ENCODE data around the gene SLC35B1. TPM values are rescaled to one million over a fixed set of nuclear protein-coding genes. Genes with fewer than 3 reads are reported as not detected.

Gene SLC35B1
- total and polyA plus RNA-seq, 2 of the 4 experiments (the other 2 are of a cell fraction): 66.4 to 86.2 TPM

DNA sequence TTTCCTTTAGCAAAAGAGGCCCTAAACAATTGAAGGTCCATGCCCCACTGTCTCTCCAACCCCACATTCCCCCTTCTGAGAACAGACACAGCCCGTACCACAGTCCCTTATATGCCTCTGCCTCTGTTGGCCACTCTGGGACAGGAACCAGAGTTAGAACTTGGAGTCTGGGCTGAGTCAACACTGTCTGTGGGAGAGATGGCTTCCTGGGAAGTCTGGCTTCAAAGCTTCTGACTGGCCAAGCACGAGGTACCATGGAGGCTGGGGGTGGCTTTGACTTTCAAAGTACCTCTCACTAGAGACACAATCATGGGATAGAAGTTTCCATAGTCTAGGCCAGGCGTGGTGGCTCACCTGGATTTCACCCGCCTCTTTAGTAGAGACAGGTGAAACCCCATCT lies 15.0 kb downstream of the SLC35B1 start:
- DNase-seq: no peak

More for the DNA sequence above, 15.0 kb downstream of the SLC35B1 start:
- Histone ChIP-seq H4K5ac (ENCODE audit: low read depth, low read length) (no peak overlapping the region), H2AFZ (replicated peaks; ENCODE audit: low read length, poor library complexity) (no peak overlapping the region), H3K4me1 (ENCODE audit: control insufficient read depth, insufficient read depth, low read length) (peaks cover 2% of the 10 kb centered on the region; the same call in 1 of the 2 replicates), H3K14ac (replicated peaks; ENCODE audit: low read depth, low read length) (no peak overlapping the region), H3K36me3 (ENCODE audit: control insufficient read depth, insufficient read depth, low read length) (no peaks in the 10 kb centered on the region), H2BK15ac (ENCODE audit: low read depth, low read length) (no peak overlapping the region), H3K23ac (ENCODE audit: low read depth, low read length) (no peak overlapping the region), H4K20me1 (ENCODE audit: insufficient read depth, low read length) (no peaks in the 10 kb centered on the region), H2BK120ac (ENCODE audit: low read depth, low read length) (no peak overlapping the region), H3K79me1 (ENCODE audit: low read depth in 1 of 2, low read length in 2 of 2) (no peaks in the 10 kb centered on the region), H3K9me1 (ENCODE audit: insufficient read depth, low read length) (peaks cover 8% of the 10 kb centered on the region; the same call in 1 of the 2 replicates), H3K27ac (ENCODE audit: insufficient read depth, low read length) (no peak overlapping the region), H2BK5ac (ENCODE audit: low read depth, low read length, poor library complexity, severe bottlenecking) (no peak overlapping the region), H4K8ac (ENCODE audit: low read depth in 2 of 2, low read length in 2 of 2) (no peak overlapping the region), H2AK5ac (ENCODE audit: low read depth, low read length) (no peak overlapping the region), H3K4me2 (ENCODE audit: low read depth, low read length) (no peak overlapping the region), H3K56ac (ENCODE audit: extremely low read depth, insufficient read depth, low read length) (no peak overlapping the region), H3K9ac (ENCODE audit: low read depth, low read length) (no peak overlapping the region), H3K18ac (ENCODE audit: low read depth, low read length) (no peak overlapping the region), H2AK9ac (replicated peaks; ENCODE audit: low read depth, low read length, poor library complexity) (peak overlapping the region; percentile 55), H3K27me3 (ENCODE audit: control insufficient read depth, insufficient read depth, low read length) (peaks cover 4% of the 10 kb centered on the region), H3K9me3 (ENCODE audit: control insufficient read depth, insufficient read depth, low read length) (no peaks in the 10 kb centered on the region), H2BK20ac (ENCODE audit: low read depth, low read length) (no peak overlapping the region), H4K91ac (ENCODE audit: insufficient read depth, low read depth, low read length) (no peak overlapping the region), H3K4ac (ENCODE audit: low read depth, low read length) (no peak overlapping the region), H3K4me3 (ENCODE audit: insufficient read depth, low read depth, low read length) (no peak overlapping the region)
- in situ Hi-C loops (cut with MboI; ENCODE audit: low sequenced_read_pairs) (no loop called here), dilution Hi-C loops (cut with HindIII; ENCODE audit: low sequenced_read_pairs, unreplicated experiment) (no loop called here), intact Hi-C loops (cut with micrococcal nuclease) (no loop called here)
- TF ChIP-seq MXI1 (IDR thresholded peaks at IDR 0.05; ENCODE audit: borderline replicate concordance, low read depth, low read length): no peak
- ChIA-PET CTCF (no interaction called here), POLR2A (ENCODE audit: unreplicated experiment) (no interaction called here)
- no TSS peak for BruUV-seq (replicated peaks)
- ATAC-seq (ENCODE audit: low read depth): no peak
- WGBS, 2 experiments (ENCODE audit: extremely low coverage in 2 of 2, insufficient read length in 1 of 2): no CpG with 5 or more reads among the region's 4 CpGs
